Measurements from ENCODE around the gene BZW1. TPM values are rescaled to one million over a fixed set of nuclear protein-coding genes. Genes with fewer than 3 reads are reported as not detected.
"Not testable (repeated sequence)": the region's sequence is repeated elsewhere in the genome, so short reads cannot be mapped to it uniquely, and the experiment has no call there.

The BZW1 gene
- total RNA-seq, 1 experiment from 2014 or later = 322 TPM

- no peaks in the 10 kb centered on the region for H3K27me3 Mint-ChIP-seq (ENCODE audit: insufficient read depth, unreplicated experiment)
- peaks cover 14% of the 10 kb centered on the region for H3K4me1 Mint-ChIP-seq (ENCODE audit: low read depth, unreplicated experiment)
- H3K4me3 ChIP-seq (ENCODE audit: low read depth, low read length) = no peak overlapping the region
- POLR2A ChIA-PET = no interaction called here
- no peak for TF ChIP-seq CTCF (IDR thresholded peaks at IDR 0.05; ENCODE audit: insufficient read depth in 1 of 2, low read depth in 1 of 2, low read length in 1 of 2, severe bottlenecking in 1 of 2, unreplicated experiment in 1 of 2)
- peaks cover 7% of the 10 kb centered on the region for H3K36me3 ChIP-seq (ENCODE audit: control insufficient read depth, insufficient read depth, low read length)
- intact Hi-C loops (cut with micrococcal nuclease; ENCODE audit: unreplicated experiment) = loop anchor here (10.0 kb wide), 1 partner anchor 240 kb away; no protein-coding TSS in a partner anchor
- H3K4me1 ChIP-seq = peaks cover 22% of the 10 kb centered on the region
- H3K36me3 Mint-ChIP-seq (ENCODE audit: insufficient read depth, unreplicated experiment) = peaks cover 78% of the 10 kb centered on the region
- H3K4me3 Mint-ChIP-seq (ENCODE audit: unreplicated experiment) = no peak overlapping the region
- no TSS peak for BruUV-seq (replicated peaks)
- no peaks in the 10 kb centered on the region for H3K9me3 ChIP-seq
- no peak for DNase-seq
- CTCF ChIA-PET = no interaction called here
- H3K27me3 ChIP-seq (replicated peaks; ENCODE audit: control insufficient read depth, insufficient read depth, low read length) = no peaks in the 10 kb centered on the region
- H3K27ac Mint-ChIP-seq (ENCODE audit: unreplicated experiment) = no peak overlapping the region
- H3K9me3 Mint-ChIP-seq (ENCODE audit: unreplicated experiment) = no peaks in the 10 kb centered on the region
Observed at GRCh38 chr2:200814276-200814815, 2.6 kb downstream of the BZW1 start.

GRCh38 chr2:200814917-200815316 lies 3.2 kb downstream of the BZW1 start:
- CTCF ChIA-PET = interaction anchor here (0.7 kb wide), 1 partner anchor 74 kb away, joined by 3 read pairs; no protein-coding TSS in a partner anchor
- Mint-ChIP-seq H3K27ac (ENCODE audit: unreplicated experiment) (no peak overlapping the region), H3K4me1 (ENCODE audit: low read depth, unreplicated experiment) (peaks cover 9% of the 10 kb centered on the region), H3K27me3 (ENCODE audit: insufficient read depth, unreplicated experiment) (no peaks in the 10 kb centered on the region), H3K36me3 (ENCODE audit: insufficient read depth, unreplicated experiment) (peaks cover 83% of the 10 kb centered on the region), H3K9me3 (ENCODE audit: unreplicated experiment) (no peaks in the 10 kb centered on the region), H3K4me3 (ENCODE audit: unreplicated experiment) (no peak overlapping the region)
- POLR2A ChIA-PET = no interaction called here
- Histone ChIP-seq H3K4me3 (ENCODE audit: low read depth, low read length) (no peak overlapping the region), H3K27me3 (replicated peaks; ENCODE audit: control insufficient read depth, insufficient read depth, low read length) (no peaks in the 10 kb centered on the region), H3K4me1 (peaks cover 17% of the 10 kb centered on the region), H3K9me3 (no peaks in the 10 kb centered on the region), H3K36me3 (ENCODE audit: control insufficient read depth, insufficient read depth, low read length) (peaks cover 7% of the 10 kb centered on the region)
- no peak for TF ChIP-seq CTCF (IDR thresholded peaks at IDR 0.05; ENCODE audit: insufficient read depth in 1 of 2, low read depth in 1 of 2, low read length in 1 of 2, severe bottlenecking in 1 of 2, unreplicated experiment in 1 of 2)
- intact Hi-C loops (cut with micrococcal nuclease; ENCODE audit: unreplicated experiment) = loop anchor here (10.0 kb wide), 1 partner anchor 240 kb away; no protein-coding TSS in a partner anchor
- no TSS peak for BruUV-seq (replicated peaks)
- DNase-seq = no peak

GRCh38 chr2:200818732-200819131 lies 7.0 kb downstream of the BZW1 start:
- H3K4me3 ChIP-seq (ENCODE audit: low read depth, low read length); BruUV-seq (replicated peaks); POLR2A ChIA-PET; H3K4me1 Mint-ChIP-seq (ENCODE audit: low read depth, unreplicated experiment); H3K4me1 ChIP-seq; H3K9me3 Mint-ChIP-seq (ENCODE audit: unreplicated experiment); H3K9me3 ChIP-seq; H3K27ac Mint-ChIP-seq (ENCODE audit: unreplicated experiment); H3K27me3 Mint-ChIP-seq (ENCODE audit: insufficient read depth, unreplicated experiment); H3K27me3 ChIP-seq (replicated peaks; ENCODE audit: control insufficient read depth, insufficient read depth, low read length); H3K36me3 ChIP-seq (ENCODE audit: control insufficient read depth, insufficient read depth, low read length); DNase-seq; H3K4me3 Mint-ChIP-seq (ENCODE audit: unreplicated experiment): not testable (repeated sequence)
- CTCF ChIA-PET = interaction anchor here (1.7 kb wide), 1 partner anchor 106 kb away, joined by 4 read pairs; no protein-coding TSS in a partner anchor
- intact Hi-C loops (cut with micrococcal nuclease; ENCODE audit: unreplicated experiment) = loop anchor here (10.0 kb wide), 1 partner anchor 244 kb away; no protein-coding TSS in a partner anchor
- H3K36me3 Mint-ChIP-seq (ENCODE audit: insufficient read depth, unreplicated experiment) = peaks cover 85% of the 10 kb centered on the region
